Esophagus muscularis mucosa (tissue), 3 donors: ENCODE measurements around the gene SASH1.

Experiments
- POLR2A ChIP-seq: fragments of 450-650 bp; IDR thresholded peaks from one replicate; pipeline ENCODE4 v1.6.1; 2017; ENCODE audit warnings: antibody characterized with exemption, moderate library complexity, mild to moderate bottlenecking, low read depth
- TF ChIP-seq, protein P1 (sequence below), 3 experiments: fragments of 200-600 bp in 2 of 3; fragments of 450-650 bp in 1 of 3; sonication (generic) in 2 of 3; IDR thresholded peaks; one replicate each; pipeline ENCODE4 v1.5.1; 2017 to 2019; ENCODE audit warnings: antibody characterized with exemption in 3 of 3, mild to moderate bottlenecking in 2 of 3, moderate library complexity in 1 of 3

DNA sequence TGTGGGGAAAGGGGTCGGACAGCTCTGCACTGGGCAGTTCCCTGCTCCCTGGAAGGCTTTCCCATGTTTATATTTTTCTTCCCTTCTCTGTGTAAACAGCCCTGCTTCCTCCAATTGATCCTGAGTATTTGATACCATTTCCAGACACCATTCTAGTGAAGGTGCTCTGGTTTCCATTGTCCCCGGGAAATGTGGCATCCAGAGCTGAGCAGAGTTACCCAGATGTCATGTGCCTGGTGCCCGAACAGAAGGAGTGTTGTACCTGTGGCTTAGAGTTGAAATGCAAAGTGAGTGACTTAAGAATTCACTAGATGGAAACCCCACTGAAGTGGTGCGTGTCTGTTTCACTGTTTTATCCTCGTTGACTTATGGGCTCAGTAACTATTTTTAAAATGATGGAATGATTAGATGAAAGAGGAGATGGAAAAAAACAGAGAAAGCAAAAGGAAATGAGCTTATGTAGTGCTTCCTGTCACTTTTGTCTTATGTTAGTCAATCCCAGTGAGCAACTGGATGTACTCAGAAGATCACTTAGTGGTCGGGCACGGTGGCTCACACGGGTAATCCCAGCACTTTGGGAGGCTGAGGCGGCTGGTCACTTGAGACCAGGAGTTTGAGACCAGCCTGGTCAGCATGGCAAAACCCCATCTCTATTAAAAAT lies 83.8 kb downstream of the SASH1 start:
- TF ChIP-seq, protein P1, sequence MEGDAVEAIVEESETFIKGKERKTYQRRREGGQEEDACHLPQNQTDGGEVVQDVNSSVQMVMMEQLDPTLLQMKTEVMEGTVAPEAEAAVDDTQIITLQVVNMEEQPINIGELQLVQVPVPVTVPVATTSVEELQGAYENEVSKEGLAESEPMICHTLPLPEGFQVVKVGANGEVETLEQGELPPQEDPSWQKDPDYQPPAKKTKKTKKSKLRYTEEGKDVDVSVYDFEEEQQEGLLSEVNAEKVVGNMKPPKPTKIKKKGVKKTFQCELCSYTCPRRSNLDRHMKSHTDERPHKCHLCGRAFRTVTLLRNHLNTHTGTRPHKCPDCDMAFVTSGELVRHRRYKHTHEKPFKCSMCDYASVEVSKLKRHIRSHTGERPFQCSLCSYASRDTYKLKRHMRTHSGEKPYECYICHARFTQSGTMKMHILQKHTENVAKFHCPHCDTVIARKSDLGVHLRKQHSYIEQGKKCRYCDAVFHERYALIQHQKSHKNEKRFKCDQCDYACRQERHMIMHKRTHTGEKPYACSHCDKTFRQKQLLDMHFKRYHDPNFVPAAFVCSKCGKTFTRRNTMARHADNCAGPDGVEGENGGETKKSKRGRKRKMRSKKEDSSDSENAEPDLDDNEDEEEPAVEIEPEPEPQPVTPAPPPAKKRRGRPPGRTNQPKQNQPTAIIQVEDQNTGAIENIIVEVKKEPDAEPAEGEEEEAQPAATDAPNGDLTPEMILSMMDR (IDR thresholded peaks at IDR 0.05), result no peak
- no peak for TF ChIP-seq POLR2A
